Trophoblast cell (in vitro differentiated cells and primary cell): ENCODE measurements around the gene DAB1.

Source experiments
- DNase-seq, 2 donors: peaks; one replicate each; pipeline ENCODE4 v3.0.0-alpha.2; 2016
- H2AFZ ChIP-seq: 2 replicates; pipeline ENCODE4 v1.6.1; 2013; ENCODE audit warnings: low read length, moderate library complexity, mild to moderate bottlenecking; ENCODE audit not compliant: insufficient read depth, poor library complexity
- H2AK5ac ChIP-seq: 2 replicates; pipeline ENCODE4 v1.6.1; 2013; ENCODE audit warnings: mild to moderate bottlenecking, low read length
- H2BK120ac ChIP-seq: 2 replicates; pipeline ENCODE4 v1.6.1; 2013; ENCODE audit warnings: low read length, mild to moderate bottlenecking, moderate library complexity; ENCODE audit not compliant: insufficient read depth, poor library complexity
- H2BK12ac ChIP-seq: 2 replicates; pipeline ENCODE4 v1.6.1; 2013; ENCODE audit warnings: mild to moderate bottlenecking, low read length, moderate library complexity
- H2BK5ac ChIP-seq: 2 replicates; pipeline ENCODE4 v1.6.1; 2013; ENCODE audit warnings: low read length, low read depth, moderate library complexity, mild to moderate bottlenecking; ENCODE audit not compliant: poor library complexity
- H3K14ac ChIP-seq: 2 replicates; pipeline ENCODE4 v1.6.1; 2013; ENCODE audit warnings: mild to moderate bottlenecking, low read length
- H3K18ac ChIP-seq: 2 replicates; pipeline ENCODE4 v1.6.1; 2013; ENCODE audit warnings: mild to moderate bottlenecking, low read length
- H3K23ac ChIP-seq: 2 replicates; pipeline ENCODE4 v1.6.1; 2013; ENCODE audit warnings: low read length
- H3K27ac ChIP-seq: 2 replicates; pipeline ENCODE4 v1.5.1; 2013; ENCODE audit warnings: low read depth, mild to moderate bottlenecking, inconsistent platforms, low read length, moderate library complexity
- H3K27me3 ChIP-seq: 2 replicates; pipeline ENCODE4 v1.6.1; 2013; ENCODE audit warnings: inconsistent platforms, mild to moderate bottlenecking, low read length, moderate library complexity; ENCODE audit not compliant: insufficient read depth
- H3K36me3 ChIP-seq, 2 experiments: 1 replicate in 1 of 2; 2 replicates in 1 of 2; pipeline ENCODE4 v1.6.1; 2013; ENCODE audit warnings: low read length in 2 of 2, mild to moderate bottlenecking in 2 of 2, moderate library complexity in 1 of 2; ENCODE audit not compliant: insufficient read depth in 2 of 2, control insufficient read depth in 1 of 2
- H3K4ac ChIP-seq: 2 replicates; pipeline ENCODE4 v1.6.1; 2013; ENCODE audit warnings: low read depth, mild to moderate bottlenecking, low read length, moderate library complexity
- H3K4me1 ChIP-seq, 2 experiments: 1 replicate in 1 of 2; 2 replicates in 1 of 2; pipeline ENCODE4 v1.6.1; 2013; ENCODE audit warnings: low read length in 2 of 2, mild to moderate bottlenecking in 2 of 2, moderate library complexity in 1 of 2; ENCODE audit not compliant: insufficient read depth in 2 of 2, control insufficient read depth in 1 of 2
- H3K4me2 ChIP-seq: 2 replicates; pipeline ENCODE4 v1.6.1; 2013; ENCODE audit warnings: inconsistent platforms, mild to moderate bottlenecking, low read length, moderate library complexity
- H3K4me3 ChIP-seq: 2 replicates; pipeline ENCODE4 v1.5.1; 2013; ENCODE audit warnings: mild to moderate bottlenecking, low read depth, low read length, inconsistent platforms
- H3K79me1 ChIP-seq: one replicate; pipeline ENCODE4 v1.6.1; 2013; ENCODE audit warnings: low read length
- H3K79me2 ChIP-seq: 2 replicates; pipeline ENCODE4 v1.6.1; 2013; ENCODE audit warnings: low read length, mild to moderate bottlenecking; ENCODE audit not compliant: control insufficient read depth, insufficient read depth, poor library complexity
- H3K9ac ChIP-seq: 2 replicates; pipeline ENCODE4 v1.6.1; 2013; ENCODE audit warnings: mild to moderate bottlenecking, low read length
- H3K9me3 ChIP-seq: 2 replicates; pipeline ENCODE4 v1.6.1; 2013; ENCODE audit warnings: low read depth, mild to moderate bottlenecking, control low read depth, inconsistent platforms, low read length; ENCODE audit not compliant: insufficient read depth
- H4K12ac ChIP-seq: 2 replicates; pipeline ENCODE4 v1.6.1; 2013; ENCODE audit warnings: low read depth, mild to moderate bottlenecking, low read length, moderate library complexity
- H4K8ac ChIP-seq: 2 replicates; pipeline ENCODE4 v1.6.1; 2013; ENCODE audit warnings: low read depth, mild to moderate bottlenecking, low read length, moderate library complexity
- H4K91ac ChIP-seq: one replicate; pipeline ENCODE4 v1.6.1; 2013; ENCODE audit warnings: low read depth, mild to moderate bottlenecking, low read length, moderate library complexity
- WGBS: extraction: QIAGEN DNeasy Blood & Tissue Kit; methylation state at CpG from one replicate; pipeline ENCODE4 v1.1.7; 2013; ENCODE audit warnings: missing lambda C conversion rate; ENCODE audit not compliant: insufficient read length, insufficient coverage; ENCODE audit errors: extremely low coverage; 5-methylcytosine and 5-hydroxymethylcytosine counted together

The DAB1 gene

GRCh38 chr1:57363643-57364042 lies 60.2 kb downstream of the DAB1 start:
- Histone ChIP-seq H2AFZ (no peak overlapping the region), H3K14ac (no peak overlapping the region)
- no CpG with 5 or more reads among the region's 1 CpG for WGBS

GRCh38 chr1:57363165-57363564 lies 60.7 kb downstream of the DAB1 start:
- Histone ChIP-seq H3K4me3 (no peak overlapping the region), H3K4me2 (no peak overlapping the region), H2BK5ac (no peak overlapping the region), H3K9ac (no peak overlapping the region), H3K79me1 (no peaks in the 10 kb centered on the region), H3K79me2 (no peaks in the 10 kb centered on the region), H4K91ac (no peak overlapping the region), H2BK120ac (no peak overlapping the region), H2AFZ (no peak overlapping the region), H4K8ac (no peak overlapping the region), H3K9me3 (peaks cover 4% of the 10 kb centered on the region), H4K12ac (no peak overlapping the region), H2BK12ac (no peak overlapping the region), H3K4ac (no peak overlapping the region), H3K18ac (no peak overlapping the region), H3K4me1 (no peaks in the 10 kb centered on the region), H2AK5ac (no peak overlapping the region), H3K27me3 (no peaks in the 10 kb centered on the region), H3K36me3 (no peaks in the 10 kb centered on the region), H3K14ac (no peak overlapping the region), H3K23ac (no peak overlapping the region), H3K27ac (no peak overlapping the region)
- DNase-seq: no peak
- no CpG with 5 or more reads among the region's 6 CpGs for WGBS

More at GRCh38 chr1:57363643-57364042, 60.2 kb downstream of the DAB1 start:
- H3K9me3 ChIP-seq: peaks cover 4% of the 10 kb centered on the region
- no peaks in the 10 kb centered on the region for H3K27me3 ChIP-seq
- H3K4me1 ChIP-seq: no peaks in the 10 kb centered on the region
- H3K79me2 ChIP-seq: no peaks in the 10 kb centered on the region
- no peak overlapping the region for H3K4ac ChIP-seq
- no peak overlapping the region for H2BK120ac ChIP-seq
- no peak overlapping the region for H2BK12ac ChIP-seq
- H4K8ac ChIP-seq: no peak overlapping the region
- DNase-seq: no peak
- H3K23ac ChIP-seq: no peak overlapping the region
- H3K4me3 ChIP-seq: no peak overlapping the region
- H3K36me3 ChIP-seq: no peaks in the 10 kb centered on the region
- no peak overlapping the region for H3K27ac ChIP-seq
- no peaks in the 10 kb centered on the region for H3K79me1 ChIP-seq
- no peak overlapping the region for H3K9ac ChIP-seq
- H3K18ac ChIP-seq: no peak overlapping the region
- H3K4me2 ChIP-seq: no peak overlapping the region
- no peak overlapping the region for H4K12ac ChIP-seq
- no peak overlapping the region for H2BK5ac ChIP-seq
- no peak overlapping the region for H4K91ac ChIP-seq
- H2AK5ac ChIP-seq: no peak overlapping the region

GRCh38 chr1:57362480-57362879 lies 61.4 kb downstream of the DAB1 start:
- DNase-seq: no peak
- Histone ChIP-seq H2AFZ (no peak overlapping the region), H3K14ac (no peak overlapping the region), H3K4me1 (no peaks in the 10 kb centered on the region), H3K4me3 (no peak overlapping the region), H2AK5ac (no peak overlapping the region), H3K23ac (no peak overlapping the region), H4K91ac (no peak overlapping the region), H3K27ac (no peak overlapping the region), H3K4me2 (no peak overlapping the region), H3K36me3 (no peaks in the 10 kb centered on the region), H2BK5ac (no peak overlapping the region), H4K8ac (no peak overlapping the region), H3K18ac (no peak overlapping the region), H3K79me1 (no peaks in the 10 kb centered on the region), H3K27me3 (no peaks in the 10 kb centered on the region), H3K79me2 (no peaks in the 10 kb centered on the region), H3K9me3 (peaks cover 1% of the 10 kb centered on the region), H3K4ac (no peak overlapping the region), H3K9ac (no peak overlapping the region), H2BK120ac (no peak overlapping the region), H2BK12ac (no peak overlapping the region), H4K12ac (no peak overlapping the region)
- WGBS: no CpG with 5 or more reads among the region's 2 CpGs

GRCh38 chr1:57361516-57361915 lies 62.3 kb downstream of the DAB1 start:
- Histone ChIP-seq H2BK120ac (no peak overlapping the region), H3K9me3 (no peaks in the 10 kb centered on the region), H3K79me2 (no peaks in the 10 kb centered on the region), H3K14ac (no peak overlapping the region), H3K4me2 (no peak overlapping the region), H2AK5ac (no peak overlapping the region), H4K91ac (no peak overlapping the region), H3K4me3 (no peak overlapping the region), H3K4ac (no peak overlapping the region), H3K23ac (no peak overlapping the region), H3K18ac (no peak overlapping the region), H3K27me3 (no peaks in the 10 kb centered on the region), H3K36me3 (no peaks in the 10 kb centered on the region), H2AFZ (no peak overlapping the region), H3K4me1 (no peaks in the 10 kb centered on the region), H4K12ac (no peak overlapping the region), H3K79me1 (no peaks in the 10 kb centered on the region), H2BK12ac (no peak overlapping the region), H3K9ac (no peak overlapping the region), H4K8ac (no peak overlapping the region), H3K27ac (no peak overlapping the region), H2BK5ac (no peak overlapping the region)
- no CpG with 5 or more reads among the region's 2 CpGs for WGBS
- DNase-seq: no peak
